Renal pelvis (tissue), 4 donors: ENCODE data around the gene GALNT2. TPM values are rescaled to one million over a fixed set of nuclear protein-coding genes. Genes with fewer than 3 reads are reported as not detected.

Source experiments
- DNase-seq: peaks from one replicate; pipeline ENCODE4 v3.0.0-alpha.2; 2013
- polyA plus RNA-seq, 3 donors: library from polyadenylated mRNA; unstranded; fragments of 120-200 nt; gene quantifications; one replicate each; pipeline ENCODE4 v1.2.1, GENCODE V29; 2013; ENCODE audit not compliant: insufficient read length in 3 of 3

The GALNT2 gene
- polyA plus RNA-seq, 3 donors = 59.2 to 72.9 (median 65.4) TPM

DNA sequence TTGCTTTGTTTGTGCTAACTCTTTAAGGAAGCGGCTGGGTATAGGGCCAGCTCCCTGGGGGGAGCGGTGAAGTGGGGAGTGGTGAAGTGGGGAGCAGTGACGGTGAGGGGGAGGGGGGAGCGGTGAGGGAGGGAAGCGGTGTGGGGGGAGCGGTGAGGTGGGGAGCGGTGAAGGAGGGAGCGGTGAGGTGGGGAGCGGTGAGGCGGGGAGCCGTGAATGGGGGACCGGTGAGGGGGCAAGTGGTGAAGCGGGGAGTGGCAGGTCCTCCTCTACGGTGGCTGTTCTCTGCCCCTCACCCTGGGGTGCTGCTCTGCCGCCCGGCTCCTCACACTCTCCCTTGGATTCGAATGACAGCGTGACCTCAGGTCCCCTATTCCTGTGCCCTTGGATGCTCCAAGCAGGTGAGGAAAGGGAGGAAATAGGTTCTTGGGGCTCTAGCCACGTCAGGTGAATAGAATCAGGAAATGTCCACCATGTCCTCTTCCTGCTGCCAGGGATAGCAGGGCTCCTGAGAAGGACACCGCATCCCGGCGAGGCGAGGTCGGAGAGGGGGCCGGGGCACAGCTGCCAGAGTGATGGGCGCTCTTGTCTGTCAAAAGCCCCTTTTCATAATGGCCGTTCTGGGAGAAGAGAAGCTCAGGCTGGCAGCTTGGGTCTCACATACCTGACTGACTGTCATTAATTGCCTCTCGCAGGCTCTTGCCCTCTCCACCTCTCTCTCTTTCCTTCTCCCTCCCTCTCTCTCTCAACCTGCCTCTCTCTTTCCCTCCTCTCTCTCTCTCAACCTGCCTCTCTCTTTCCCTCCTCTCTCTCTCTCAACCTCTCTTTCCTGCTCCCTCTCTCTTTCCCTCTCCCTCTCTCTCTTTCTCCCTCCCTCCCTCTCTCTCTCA is 224.9 kb downstream of the GALNT2 start:
- no peak for DNase-seq

DNA sequence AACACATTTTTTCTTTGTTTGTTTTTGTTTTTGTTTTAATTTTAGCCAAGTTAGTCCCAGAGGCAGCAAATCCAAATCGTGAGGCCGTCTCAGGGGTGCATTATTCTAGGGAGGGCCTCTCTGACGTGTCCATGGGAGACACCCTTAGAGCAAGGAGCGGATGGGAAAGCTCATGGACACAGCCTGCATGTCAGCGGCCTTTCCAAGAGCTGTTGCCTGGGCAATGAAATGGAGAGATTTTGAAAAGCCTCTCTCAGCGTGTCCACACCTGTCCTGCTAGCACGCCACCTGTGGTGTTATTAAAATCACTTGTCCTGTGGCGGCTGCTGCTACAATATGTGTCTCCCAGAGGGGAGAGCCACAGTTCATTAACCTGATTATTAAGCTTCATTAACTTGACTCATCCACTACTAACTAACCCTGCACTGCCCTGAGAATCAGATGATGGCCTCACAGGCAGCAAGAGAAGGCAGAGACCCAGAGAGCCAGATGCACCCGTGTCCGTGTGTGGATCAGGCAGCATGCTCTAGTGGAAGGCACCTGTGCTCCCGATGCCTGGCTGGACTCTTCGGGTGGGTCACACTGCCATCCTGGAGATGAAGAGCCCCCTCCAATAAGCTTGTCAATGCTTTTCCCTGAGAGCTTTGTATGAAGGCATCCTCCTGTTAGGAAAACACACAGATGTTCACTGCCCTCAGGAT is 225.8 kb downstream of the GALNT2 start:
- DNase-seq = no peak

DNA sequence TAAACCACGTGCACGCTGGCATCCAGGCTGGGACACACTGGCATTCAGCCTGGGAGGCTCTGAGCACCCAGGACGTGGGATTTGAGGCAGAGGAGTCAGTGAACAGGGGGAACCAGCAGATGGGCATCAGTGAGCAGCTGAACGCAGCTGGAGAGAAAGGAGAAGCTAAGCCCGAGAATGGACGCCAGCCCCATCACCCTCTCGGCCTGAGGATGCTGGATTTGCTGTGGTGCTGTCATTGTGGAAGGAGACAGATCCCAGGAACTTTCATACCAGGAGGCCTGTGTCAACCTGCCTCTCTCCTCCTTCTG is 226.3 kb downstream of the GALNT2 start:
- no peak for DNase-seq

DNA sequence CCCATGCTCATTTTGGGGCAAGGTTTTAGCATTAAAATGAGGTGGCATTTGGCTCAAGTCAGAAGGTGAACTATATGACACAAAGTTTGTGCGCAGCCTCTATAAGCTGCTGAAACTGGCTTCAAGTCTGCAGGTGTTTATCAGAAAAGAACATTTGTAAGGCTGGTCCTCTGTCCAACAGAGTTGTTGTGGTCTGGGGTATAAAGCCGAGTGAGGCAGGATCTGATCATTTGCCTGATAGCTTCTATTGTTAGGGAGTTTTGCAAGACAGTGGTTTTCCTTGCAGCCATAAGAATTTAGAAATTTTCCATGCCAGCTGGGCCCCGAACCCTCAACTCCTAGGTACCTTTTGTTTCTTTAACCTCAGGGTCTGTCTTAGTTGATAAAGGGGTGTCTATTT is 228.3 kb downstream of the GALNT2 start:
- DNase-seq = no peak

- no peak for DNase-seq
Observed at GRCh38 chr1:230299191-230300006, 232.4 kb downstream of the GALNT2 start.

- DNase-seq = no peak
Observed at GRCh38 chr1:230300322-230301301, 233.6 kb downstream of the GALNT2 start.

DNA sequence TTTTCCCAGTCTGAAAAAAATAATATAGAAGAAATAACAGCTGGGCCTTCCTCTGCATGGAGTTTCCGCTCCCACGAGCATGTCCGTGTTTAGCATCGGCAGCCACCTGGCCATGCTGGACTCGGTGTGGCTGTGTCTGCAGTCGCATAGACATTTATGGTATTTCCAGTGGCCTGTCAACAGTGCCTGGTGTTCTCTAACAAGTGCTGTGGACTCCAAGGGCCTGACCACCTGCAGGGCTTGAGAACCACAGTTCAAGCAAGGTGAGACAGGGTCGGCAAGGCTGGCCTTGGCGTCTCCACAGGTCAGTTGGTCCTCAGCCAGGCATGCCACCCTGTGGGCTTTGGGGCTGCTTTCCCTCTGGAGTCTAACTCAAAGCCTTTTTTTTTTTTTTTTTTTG is 234.3 kb downstream of the GALNT2 start:
- no peak for DNase-seq

DNA sequence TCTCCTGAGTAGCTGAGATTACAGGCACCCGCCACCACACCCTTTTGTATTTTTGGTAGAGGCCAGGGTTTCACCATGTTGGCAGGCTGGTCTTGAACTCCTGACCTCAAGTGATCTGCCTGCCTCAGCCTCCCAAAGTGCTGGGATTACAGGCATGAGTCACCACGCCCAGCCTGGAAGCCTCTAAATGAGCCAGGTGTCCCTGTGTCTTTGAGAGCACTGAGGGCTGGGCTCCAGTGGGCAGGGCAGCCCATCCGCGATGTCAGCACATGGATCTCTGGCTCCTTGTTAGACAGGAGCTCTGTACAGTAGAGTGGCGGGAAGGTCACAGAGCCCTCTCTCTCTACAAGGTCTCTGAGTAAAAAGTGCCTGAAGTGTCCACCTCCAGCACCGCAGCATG is 234.8 kb downstream of the GALNT2 start:
- no peak for DNase-seq

GRCh38 chr1:230303069-230303468 is 236.0 kb downstream of the GALNT2 start:
- DNase-seq = no peak

GRCh38 chr1:230303822-230304221 is 236.8 kb downstream of the GALNT2 start:
- DNase-seq = no peak

DNA sequence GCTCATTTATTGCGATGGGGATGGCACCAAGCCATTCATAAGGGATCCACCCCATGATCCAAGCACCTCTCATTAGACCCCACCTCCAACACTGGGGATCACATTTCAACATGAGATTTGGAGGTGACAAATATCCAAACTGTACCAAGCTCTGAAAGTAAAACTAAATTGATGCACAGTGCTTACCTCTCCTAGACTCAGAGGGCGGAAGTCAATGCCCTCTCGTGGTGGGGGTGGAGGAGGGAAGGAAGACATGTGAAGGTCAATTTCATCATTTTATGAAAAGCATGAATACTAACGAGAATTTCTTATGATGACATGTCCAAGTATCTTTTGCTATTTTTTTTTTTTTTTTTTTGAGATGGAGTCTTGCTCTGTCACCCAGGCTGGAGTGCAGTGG is 239.1 kb downstream of the GALNT2 start:
- DNase-seq = no peak

GRCh38 chr1:230307213-230307612 is 240.2 kb downstream of the GALNT2 start:
- no peak for DNase-seq

DNA sequence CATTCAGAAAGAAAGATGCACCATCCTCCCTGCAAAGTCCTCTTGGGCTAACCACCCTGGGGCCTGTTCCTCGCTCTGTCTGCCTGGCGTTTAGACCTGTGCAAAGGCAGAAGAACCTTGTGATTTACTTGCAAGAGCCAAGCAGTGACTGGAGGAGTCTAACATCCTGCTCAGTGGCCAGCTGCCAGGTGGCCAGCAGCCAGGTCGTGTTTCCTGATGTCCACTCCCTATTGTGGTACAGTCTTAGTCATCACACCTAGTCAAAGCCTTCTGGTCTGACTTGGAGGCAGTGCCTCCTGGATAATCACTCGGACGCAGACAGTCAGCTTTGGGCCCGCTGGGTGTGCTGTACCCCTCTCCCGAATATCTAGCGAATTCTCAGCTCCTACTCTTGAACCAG is 241.0 kb downstream of the GALNT2 start:
- no peak for DNase-seq

DNA sequence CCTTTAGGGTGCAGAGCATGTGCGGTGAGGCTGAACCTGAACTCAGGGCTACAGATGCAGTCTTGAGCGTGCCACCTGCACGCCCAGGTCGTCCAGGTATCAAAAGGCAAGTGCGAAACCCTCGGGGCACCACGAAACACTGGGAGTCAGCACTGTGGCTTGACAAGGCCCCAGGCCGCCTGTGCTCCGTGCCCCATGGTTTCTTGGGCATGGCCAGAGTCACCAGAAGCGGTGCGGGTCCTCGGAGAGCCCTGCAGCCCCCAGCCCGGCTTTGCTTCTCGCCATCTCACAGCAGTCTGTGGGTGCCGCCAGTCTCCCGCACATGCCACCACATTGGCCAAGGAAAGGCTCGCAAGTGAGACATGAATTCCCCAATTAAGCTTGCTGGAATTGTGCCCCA is 241.8 kb downstream of the GALNT2 start:
- DNase-seq = no peak

DNA sequence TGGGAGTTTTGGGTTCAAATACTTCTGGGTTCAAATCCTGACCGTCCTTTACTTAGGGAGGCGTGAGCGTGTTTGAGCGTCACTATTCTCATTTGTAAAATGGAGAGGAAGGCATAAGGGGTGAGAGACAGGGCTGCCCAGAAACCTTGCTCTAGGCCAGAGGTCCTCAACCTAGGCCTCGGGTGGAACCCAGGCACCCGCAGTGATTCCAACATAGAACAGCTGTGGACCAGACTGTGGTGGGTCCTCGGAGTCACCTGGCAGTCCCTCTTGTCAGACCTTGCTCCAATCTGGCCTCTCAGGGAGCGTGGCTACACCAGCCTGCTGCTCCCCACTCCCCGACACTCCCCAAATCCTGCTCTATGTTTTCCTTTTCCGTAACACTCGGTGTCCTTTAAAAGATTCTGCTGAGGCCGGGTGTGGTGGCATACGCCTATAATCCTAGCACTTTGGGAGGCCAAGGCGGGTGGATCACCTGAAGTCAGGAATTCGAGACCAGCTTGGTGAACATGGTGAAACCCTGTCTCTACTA is 242.7 kb downstream of the GALNT2 start:
- DNase-seq = no peak

DNA sequence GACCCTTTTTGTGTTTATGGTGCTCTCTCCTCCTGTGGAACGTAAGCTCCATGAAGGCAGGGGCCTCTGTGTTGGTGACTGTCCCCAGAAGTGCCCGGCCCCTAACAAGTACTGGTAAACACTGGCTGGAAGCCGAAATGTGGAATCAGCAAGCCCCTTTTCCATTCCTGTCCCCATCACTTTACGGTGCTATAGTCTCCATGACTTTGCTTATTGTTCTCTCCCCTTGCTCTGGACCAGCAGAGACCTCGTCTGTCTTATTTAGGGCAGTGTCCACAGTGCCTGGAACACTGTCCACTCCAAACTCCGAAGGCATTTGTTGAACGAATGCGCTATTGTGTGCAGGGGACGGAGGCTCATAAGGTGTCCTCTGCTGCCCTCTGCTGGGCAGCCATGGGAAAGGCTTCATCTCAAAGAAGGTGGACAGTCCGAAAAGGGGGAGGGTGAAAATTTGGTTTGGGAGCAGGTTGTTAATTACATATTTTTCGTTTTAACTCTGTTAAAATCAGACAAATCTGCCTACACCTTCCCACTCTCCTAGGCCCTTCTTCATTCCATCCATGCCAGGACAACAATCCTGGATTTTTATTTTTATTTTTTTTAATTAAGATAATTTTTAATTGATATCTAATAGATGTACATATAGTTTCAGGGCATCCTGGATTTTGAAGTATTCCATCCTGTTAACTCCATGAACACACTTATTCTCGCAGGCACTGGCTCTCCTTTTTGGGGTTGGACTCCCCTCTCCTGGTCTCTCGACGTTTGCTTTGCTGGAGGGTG is 243.5 kb downstream of the GALNT2 start:
- peak; percentile 74 for DNase-seq

- DNase-seq = no peak
Observed at GRCh38 chr1:230312676-230313075, 245.6 kb downstream of the GALNT2 start.

DNA sequence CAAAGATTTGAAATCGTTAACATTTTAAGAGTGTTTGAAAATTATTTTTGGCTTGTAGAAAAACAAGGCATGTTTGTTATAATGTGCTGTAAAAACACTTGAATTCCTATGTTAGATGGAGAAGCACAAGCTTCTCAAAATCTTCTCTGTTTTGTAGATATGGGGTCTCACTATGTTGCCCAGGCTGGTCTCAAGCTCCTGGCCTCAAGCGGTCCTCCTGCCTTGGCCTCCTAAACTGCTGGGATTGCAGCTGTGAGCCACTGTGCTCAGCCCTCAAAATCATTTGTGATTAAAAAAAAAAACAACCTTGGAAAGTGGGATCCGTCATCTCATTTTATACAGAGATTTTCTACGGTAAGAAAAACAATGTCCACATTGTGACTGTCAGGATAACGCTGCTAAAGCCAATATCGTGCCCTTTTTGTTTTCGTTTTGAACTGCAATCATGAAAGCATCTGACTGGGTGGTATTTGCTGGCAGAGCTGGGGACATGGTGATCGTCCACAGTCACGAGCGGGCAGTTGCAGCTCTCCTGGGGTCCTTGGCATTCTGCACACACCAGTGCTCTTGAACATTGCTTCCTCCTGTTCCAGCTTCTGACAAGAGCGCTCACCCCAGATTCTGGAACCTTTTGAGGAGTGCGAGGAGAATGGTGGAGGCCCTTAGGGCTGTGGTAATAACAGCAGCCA is 246.6 kb downstream of the GALNT2 start:
- DNase-seq = no peak

DNA sequence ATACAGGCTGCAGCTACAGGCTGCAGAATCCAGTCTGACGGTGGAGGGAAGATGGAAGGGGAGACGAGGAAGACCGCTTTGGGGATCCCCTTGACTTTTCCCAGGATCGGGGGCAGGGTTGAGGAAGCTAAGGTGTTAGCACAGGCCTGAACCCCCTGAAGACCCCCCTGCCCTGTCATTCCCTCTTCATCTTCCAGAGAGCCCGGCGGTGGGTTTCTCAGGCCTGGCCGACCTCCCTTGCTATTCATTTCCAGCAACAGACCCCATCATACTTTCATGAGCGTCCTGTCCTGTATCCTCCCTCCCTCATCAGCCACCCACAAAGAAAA is 247.1 kb downstream of the GALNT2 start:
- DNase-seq = no peak

GRCh38 chr1:230315099-230315498 is 248.1 kb downstream of the GALNT2 start:
- no peak for DNase-seq
